Suprapubic skin (tissue), 4 donors: Measurements from ENCODE around the gene ZNF300. TPM values are rescaled to one million over a fixed set of nuclear protein-coding genes. Genes with fewer than 3 reads are reported as not detected.

Source experiments
- DNase-seq, 2 donors: peaks; one replicate each; pipeline ENCODE4 v3.0.0-alpha.2; 2019; ENCODE audit warnings: low spot score in 2 of 2
- H3K27ac ChIP-seq: fragments of 200-600 bp; sonication (generic); one replicate; pipeline ENCODE4 v1.5.1; 2019
- H3K27me3 ChIP-seq: fragments of 200-600 bp; sonication (generic); one replicate; pipeline ENCODE4 v1.5.1; 2019
- H3K36me3 ChIP-seq: fragments of 200-600 bp; sonication (generic); one replicate; pipeline ENCODE4 v1.5.1; 2019
- H3K4me1 ChIP-seq: fragments of 200-600 bp; sonication (generic); one replicate; pipeline ENCODE4 v1.5.1; 2019
- H3K4me3 ChIP-seq: fragments of 200-600 bp; sonication (generic); one replicate; pipeline ENCODE4 v1.5.1; 2019; ENCODE audit warnings: mild to moderate bottlenecking
- H3K9me3 ChIP-seq: fragments of 200-600 bp; sonication (generic); one replicate; pipeline ENCODE4 v1.5.1; 2019
- CTCF ChIP-seq, 2 donors: fragments of 200-600 bp in 1 of 2; fragments of 450-650 bp in 1 of 2; sonication (generic) in 1 of 2; IDR thresholded peaks; one replicate each; pipeline ENCODE4 v1.5.1; 2016 to 2019; ENCODE audit warnings: antibody characterized with exemption in 2 of 2, mild to moderate bottlenecking in 1 of 2, moderate library complexity in 1 of 2
- EP300 ChIP-seq: sonication (generic); formaldehyde crosslinking; IDR thresholded peaks from one replicate; pipeline ENCODE4 v1.6.1; 2017; ENCODE audit warnings: antibody characterized with exemption
- POLR2A ChIP-seq, 2 donors: fragments of 450-650 bp; IDR thresholded peaks; one replicate each; pipeline ENCODE4 v1.6.1; 2017; ENCODE audit warnings: antibody characterized with exemption in 2 of 2, mild to moderate bottlenecking in 2 of 2, moderate library complexity in 2 of 2
- POLR2AphosphoS5 ChIP-seq, 3 donors: sonication (generic); formaldehyde crosslinking; IDR thresholded peaks; one replicate each; pipeline ENCODE4 v1.6.1; 2017; ENCODE audit warnings: antibody characterized with exemption in 3 of 3
- WGBS: methylation state at CpG from one replicate; pipeline ENCODE4 v1.1.5; 2018; 5-methylcytosine and 5-hydroxymethylcytosine counted together
- total RNA-seq, 4 donors: library from RNA; depleted of rRNA; stranded (reverse); fragments of >200 nt; gene quantifications; one replicate each; pipeline ENCODE4 v1.1.0, GENCODE V29; 2016

The ZNF300 gene
- total RNA-seq: 1 to 10 TPM; 2.1 to 5.1 (median 3.3) TPM

- H3K27ac ChIP-seq: peak within 1 kb of the TSS; percentile 64
- H3K4me3 ChIP-seq: peak within 1 kb of the TSS; percentile 55
- peaks cover 3% of the 10 kb centered on the region for H3K4me1 ChIP-seq
- 5% methylated on average over 36 of the region's 36 CpGs for WGBS
- no peak for TF ChIP-seq EP300
- TF ChIP-seq POLR2AphosphoS5 (IDR thresholded peaks at IDR 0.05): peak in 1 of 3 donors; percentile 23
- no peak for TF ChIP-seq CTCF (IDR thresholded peaks at IDR 0.05)
- no peak for TF ChIP-seq POLR2A (IDR thresholded peaks at IDR 0.05)
- peak; percentile 83 to 89 for DNase-seq
- H3K9me3 ChIP-seq: peaks cover 21% of the 10 kb centered on the region
- peaks cover 15% of the 10 kb centered on the region for H3K36me3 ChIP-seq
- H3K27me3 ChIP-seq: no peaks in the 10 kb centered on the region
Measured at GRCh38 chr5:150904479-150905311, at the start of gene ZNF300. TSS of gene ZNF300 (minus strand) at chr5:150904980. CDS start at chr5:150903155, 1,825 bp downstream.

DNA sequence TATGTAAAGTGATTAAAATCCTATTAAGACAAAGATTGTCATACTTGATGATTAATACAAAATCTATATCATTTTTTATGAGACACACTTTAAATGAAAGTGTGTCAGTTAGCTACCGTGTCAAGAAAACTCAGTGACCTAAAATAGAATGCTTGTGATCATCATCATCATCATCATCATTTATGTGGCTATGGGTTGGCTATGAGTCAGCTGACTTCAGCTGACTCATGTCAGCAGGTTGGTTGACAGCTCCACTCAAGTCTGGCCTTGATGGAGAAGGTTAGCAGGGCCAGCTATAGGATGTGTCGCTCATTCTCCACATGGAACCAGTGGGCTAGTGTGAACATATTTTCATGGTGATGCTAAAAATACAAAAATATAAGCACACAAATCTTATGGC, 43.8 kb upstream of the ZNF300 start:
- Histone ChIP-seq H3K36me3 (no peaks in the 10 kb centered on the region), H3K27me3 (no peaks in the 10 kb centered on the region), H3K4me3 (no peak overlapping the region), H3K4me1 (no peaks in the 10 kb centered on the region), H3K27ac (no peak overlapping the region), H3K9me3 (peaks cover 18% of the 10 kb centered on the region)
- TF ChIP-seq EP300 (no peak), POLR2A (IDR thresholded peaks at IDR 0.05) (no peak)
- DNase-seq: no peak
- 47% methylated on average over 2 of the region's 2 CpGs for WGBS

DNA sequence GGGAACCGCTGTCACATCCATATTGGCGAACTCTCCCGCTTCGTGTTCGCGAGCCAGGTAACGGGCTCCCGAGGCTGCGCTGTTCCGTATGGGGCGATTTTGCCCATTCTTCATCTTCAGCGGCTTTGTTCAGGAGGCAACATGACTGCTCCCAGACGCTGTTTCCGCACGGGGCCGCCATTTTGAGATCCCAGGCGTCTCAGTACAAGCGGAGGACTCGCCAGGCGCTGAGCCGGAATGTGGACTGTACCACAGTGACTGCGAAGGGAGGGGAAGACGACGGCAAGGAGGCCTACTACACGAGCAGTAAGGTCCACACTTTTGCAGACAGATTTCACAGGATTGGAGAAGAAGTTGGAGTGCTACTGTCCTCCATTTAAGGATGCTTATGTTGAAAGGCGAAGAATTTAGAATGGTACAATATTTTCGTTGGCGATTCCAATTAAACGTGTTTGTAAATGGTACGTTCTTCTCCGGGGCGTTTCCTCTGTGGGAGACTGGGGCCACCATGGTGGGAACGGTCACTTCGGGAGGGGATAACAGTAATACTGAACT, 41.6 kb upstream of the ZNF300 start:
- no peaks in the 10 kb centered on the region for H3K27me3 ChIP-seq
- peak overlapping the region; percentile 63 for H3K27ac ChIP-seq
- TF ChIP-seq POLR2AphosphoS5 (IDR thresholded peaks at IDR 0.05) (peak in 2 of 3 donors; percentile 9 to 62), CTCF (IDR thresholded peaks at IDR 0.05) (no peak), POLR2A (IDR thresholded peaks at IDR 0.05) (no peak), EP300 (no peak)
- H3K4me3 ChIP-seq: peak overlapping the region; percentile 46
- no peaks in the 10 kb centered on the region for H3K4me1 ChIP-seq
- H3K36me3 ChIP-seq: peaks cover 11% of the 10 kb centered on the region
- WGBS: 9% methylated on average over 26 of the region's 34 CpGs
- DNase-seq: peak; percentile 81 to 89
- H3K9me3 ChIP-seq: peaks cover 16% of the 10 kb centered on the region

DNA sequence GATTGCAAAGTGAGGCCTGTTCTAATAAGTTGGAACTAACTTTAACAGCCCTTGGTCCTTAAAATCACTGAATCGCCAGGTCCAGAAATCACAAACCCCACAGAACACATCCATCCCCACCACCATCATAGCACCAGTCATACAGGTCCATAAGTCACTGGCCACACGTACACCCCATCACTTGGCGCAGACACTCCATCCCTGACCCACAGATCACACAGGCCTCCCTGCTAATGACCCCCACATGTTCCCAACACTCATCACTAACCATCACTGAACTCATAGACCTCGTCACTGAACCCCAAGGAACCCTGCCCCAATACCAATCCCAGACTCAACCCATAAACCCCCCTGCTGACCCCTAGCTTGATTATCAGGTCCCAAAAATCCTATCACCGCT, 41.2 kb upstream of the ZNF300 start:
- no peak for DNase-seq
- Histone ChIP-seq H3K27me3 (no peaks in the 10 kb centered on the region), H3K27ac (peak overlapping the region; percentile 63), H3K36me3 (peaks cover 16% of the 10 kb centered on the region), H3K4me3 (peak overlapping the region; percentile 46), H3K4me1 (no peaks in the 10 kb centered on the region), H3K9me3 (peaks cover 18% of the 10 kb centered on the region)
- WGBS: 35% methylated on average over 5 of the region's 5 CpGs
- TF ChIP-seq POLR2A (IDR thresholded peaks at IDR 0.05): no peak
- no peak for TF ChIP-seq EP300
- no peak for TF ChIP-seq POLR2AphosphoS5 (IDR thresholded peaks at IDR 0.05)
- no peak for TF ChIP-seq CTCF (IDR thresholded peaks at IDR 0.05)

DNA sequence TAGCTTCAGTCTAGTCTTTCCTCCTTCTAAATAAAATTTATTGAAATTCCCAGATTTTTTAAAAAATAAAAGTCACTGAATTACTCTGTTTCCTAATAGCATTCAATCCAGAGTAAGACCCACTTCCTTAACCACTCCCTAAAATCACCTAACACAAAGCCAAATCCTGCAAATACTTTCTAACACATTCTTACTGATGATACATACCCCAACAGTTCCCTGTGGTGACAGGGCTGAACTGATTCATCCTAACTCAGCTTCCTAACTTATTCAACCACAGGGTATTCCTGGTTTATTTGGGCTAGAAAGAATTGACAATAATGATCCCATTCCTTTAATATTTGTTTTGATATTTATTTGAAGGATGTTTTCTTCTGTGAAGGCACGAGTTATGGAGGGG, 40.7 kb upstream of the ZNF300 start:
- no peaks in the 10 kb centered on the region for H3K4me1 ChIP-seq
- TF ChIP-seq POLR2A (IDR thresholded peaks at IDR 0.05): no peak
- no peak for TF ChIP-seq POLR2AphosphoS5 (IDR thresholded peaks at IDR 0.05)
- TF ChIP-seq CTCF (IDR thresholded peaks at IDR 0.05): no peak
- TF ChIP-seq EP300: no peak
- H3K27ac ChIP-seq: no peak overlapping the region
- peaks cover 20% of the 10 kb centered on the region for H3K36me3 ChIP-seq
- H3K4me3 ChIP-seq: peak overlapping the region; percentile 46
- H3K27me3 ChIP-seq: no peaks in the 10 kb centered on the region
- no peak for DNase-seq
- H3K9me3 ChIP-seq: peaks cover 18% of the 10 kb centered on the region
- 73% methylated on average over 1 of the region's 1 CpG for WGBS
